ENCODE results near the gene OR10AG1.

DNA sequence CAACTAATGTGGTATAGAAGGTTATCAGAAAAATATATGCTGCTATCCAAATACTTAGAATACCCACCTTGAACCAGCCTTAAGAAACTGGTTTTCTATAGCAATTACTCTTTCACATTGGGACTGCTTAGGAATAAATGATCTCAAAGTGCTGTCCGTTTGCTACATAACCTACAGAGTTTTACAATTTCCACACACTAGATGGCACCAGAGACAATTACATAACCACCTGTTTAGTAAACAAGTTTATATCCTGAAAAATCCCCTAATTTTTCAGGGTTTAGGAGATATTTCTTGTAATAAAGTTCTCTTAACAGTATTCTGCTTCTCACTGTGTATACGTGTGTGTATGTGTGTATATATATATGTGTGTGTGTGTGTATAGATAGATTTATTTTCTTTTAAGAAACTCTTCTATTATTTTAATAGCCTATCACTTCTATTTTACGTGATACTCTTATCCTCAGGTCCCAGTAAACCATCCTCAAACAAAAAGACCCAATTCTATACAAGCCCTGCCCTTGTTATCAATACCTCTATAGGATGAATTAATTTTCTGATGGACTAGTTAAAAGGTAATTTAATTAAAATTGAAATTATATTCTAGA lies 26.9 kb downstream of the OR10AG1 start:
- TF ChIP-seq, protein P1, sequence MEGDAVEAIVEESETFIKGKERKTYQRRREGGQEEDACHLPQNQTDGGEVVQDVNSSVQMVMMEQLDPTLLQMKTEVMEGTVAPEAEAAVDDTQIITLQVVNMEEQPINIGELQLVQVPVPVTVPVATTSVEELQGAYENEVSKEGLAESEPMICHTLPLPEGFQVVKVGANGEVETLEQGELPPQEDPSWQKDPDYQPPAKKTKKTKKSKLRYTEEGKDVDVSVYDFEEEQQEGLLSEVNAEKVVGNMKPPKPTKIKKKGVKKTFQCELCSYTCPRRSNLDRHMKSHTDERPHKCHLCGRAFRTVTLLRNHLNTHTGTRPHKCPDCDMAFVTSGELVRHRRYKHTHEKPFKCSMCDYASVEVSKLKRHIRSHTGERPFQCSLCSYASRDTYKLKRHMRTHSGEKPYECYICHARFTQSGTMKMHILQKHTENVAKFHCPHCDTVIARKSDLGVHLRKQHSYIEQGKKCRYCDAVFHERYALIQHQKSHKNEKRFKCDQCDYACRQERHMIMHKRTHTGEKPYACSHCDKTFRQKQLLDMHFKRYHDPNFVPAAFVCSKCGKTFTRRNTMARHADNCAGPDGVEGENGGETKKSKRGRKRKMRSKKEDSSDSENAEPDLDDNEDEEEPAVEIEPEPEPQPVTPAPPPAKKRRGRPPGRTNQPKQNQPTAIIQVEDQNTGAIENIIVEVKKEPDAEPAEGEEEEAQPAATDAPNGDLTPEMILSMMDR (IDR thresholded peaks at IDR 0.05) = peak in 10 of 12 donors; percentile 14 to 53 (median 34)
- TF ChIP-seq POLR2A (IDR thresholded peaks at IDR 0.05) = no peak
